Measurements from ENCODE around the gene PPP1R3F.

The PPP1R3F gene

GRCh38 chrX:49237060-49237459, 32.5 kb upstream of the PPP1R3F start:
- no peaks in the 10 kb centered on the region for H4K20me1 ChIP-seq (ENCODE audit: insufficient read depth)
- no peak overlapping the region for H3K4me2 ChIP-seq
- H3K27ac ChIP-seq, result no peak overlapping the region
- H3K4me3 ChIP-seq (IDR thresholded peaks at IDR 0.05; ENCODE audit: insufficient read depth, low read depth, low read length), result no peak overlapping the region
- TF ChIP-seq, protein P1, sequence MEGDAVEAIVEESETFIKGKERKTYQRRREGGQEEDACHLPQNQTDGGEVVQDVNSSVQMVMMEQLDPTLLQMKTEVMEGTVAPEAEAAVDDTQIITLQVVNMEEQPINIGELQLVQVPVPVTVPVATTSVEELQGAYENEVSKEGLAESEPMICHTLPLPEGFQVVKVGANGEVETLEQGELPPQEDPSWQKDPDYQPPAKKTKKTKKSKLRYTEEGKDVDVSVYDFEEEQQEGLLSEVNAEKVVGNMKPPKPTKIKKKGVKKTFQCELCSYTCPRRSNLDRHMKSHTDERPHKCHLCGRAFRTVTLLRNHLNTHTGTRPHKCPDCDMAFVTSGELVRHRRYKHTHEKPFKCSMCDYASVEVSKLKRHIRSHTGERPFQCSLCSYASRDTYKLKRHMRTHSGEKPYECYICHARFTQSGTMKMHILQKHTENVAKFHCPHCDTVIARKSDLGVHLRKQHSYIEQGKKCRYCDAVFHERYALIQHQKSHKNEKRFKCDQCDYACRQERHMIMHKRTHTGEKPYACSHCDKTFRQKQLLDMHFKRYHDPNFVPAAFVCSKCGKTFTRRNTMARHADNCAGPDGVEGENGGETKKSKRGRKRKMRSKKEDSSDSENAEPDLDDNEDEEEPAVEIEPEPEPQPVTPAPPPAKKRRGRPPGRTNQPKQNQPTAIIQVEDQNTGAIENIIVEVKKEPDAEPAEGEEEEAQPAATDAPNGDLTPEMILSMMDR (conservative IDR thresholded peaks at IDR 0.05; ENCODE audit: low read depth, low read length), result no peak
- H3K9ac ChIP-seq, result no peak overlapping the region
- H2AFZ ChIP-seq (ENCODE audit: low read depth), result no peak overlapping the region
- no peaks in the 10 kb centered on the region for H3K79me2 ChIP-seq (ENCODE audit: insufficient read depth, low read depth)
- peaks cover 5% of the 10 kb centered on the region for H3K4me1 ChIP-seq (ENCODE audit: low read depth, poor library complexity, severe bottlenecking)
- no peaks in the 10 kb centered on the region for H3K27me3 ChIP-seq (ENCODE audit: insufficient read depth, low read depth)
- H3K36me3 ChIP-seq (ENCODE audit: insufficient read depth), result no peaks in the 10 kb centered on the region

- H3K36me3 ChIP-seq (ENCODE audit: insufficient read depth), result no peaks in the 10 kb centered on the region
- H2AFZ ChIP-seq (ENCODE audit: low read depth), result no peak overlapping the region
- H3K27me3 ChIP-seq (ENCODE audit: insufficient read depth, low read depth), result no peaks in the 10 kb centered on the region
- H3K79me2 ChIP-seq (ENCODE audit: insufficient read depth, low read depth), result no peaks in the 10 kb centered on the region
- H3K9ac ChIP-seq, result no peak overlapping the region
- H3K27ac ChIP-seq, result no peak overlapping the region
- TF ChIP-seq, protein P1 (conservative IDR thresholded peaks at IDR 0.05; ENCODE audit: low read depth, low read length), result no peak
- peaks cover 5% of the 10 kb centered on the region for H3K4me1 ChIP-seq (ENCODE audit: low read depth, poor library complexity, severe bottlenecking)
- no peak overlapping the region for H3K4me3 ChIP-seq (IDR thresholded peaks at IDR 0.05; ENCODE audit: insufficient read depth, low read depth, low read length)
- H4K20me1 ChIP-seq (ENCODE audit: insufficient read depth), result no peaks in the 10 kb centered on the region
- no peak overlapping the region for H3K4me2 ChIP-seq
Measured at GRCh38 chrX:49238735-49239134, 30.9 kb upstream of the PPP1R3F start.

GRCh38 chrX:49242545-49243066, 27.0 kb upstream of the PPP1R3F start:
- TF ChIP-seq, protein P1 (conservative IDR thresholded peaks at IDR 0.05; ENCODE audit: low read depth, low read length), result no peak
- no peak overlapping the region for H3K27ac ChIP-seq
- no peaks in the 10 kb centered on the region for H4K20me1 ChIP-seq (ENCODE audit: insufficient read depth)
- H3K4me2 ChIP-seq, result no peak overlapping the region
- no peaks in the 10 kb centered on the region for H3K36me3 ChIP-seq (ENCODE audit: insufficient read depth)
- H3K4me1 ChIP-seq (ENCODE audit: low read depth, poor library complexity, severe bottlenecking), result no peaks in the 10 kb centered on the region
- no peak overlapping the region for H2AFZ ChIP-seq (ENCODE audit: low read depth)
- no peaks in the 10 kb centered on the region for H3K27me3 ChIP-seq (ENCODE audit: insufficient read depth, low read depth)
- no peak overlapping the region for H3K9ac ChIP-seq
- H3K4me3 ChIP-seq (IDR thresholded peaks at IDR 0.05; ENCODE audit: insufficient read depth, low read depth, low read length), result no peak overlapping the region
- no peaks in the 10 kb centered on the region for H3K79me2 ChIP-seq (ENCODE audit: insufficient read depth, low read depth)

GRCh38 chrX:49243166-49243565, 26.4 kb upstream of the PPP1R3F start:
- Histone ChIP-seq H2AFZ (ENCODE audit: low read depth) (no peak overlapping the region), H3K4me3 (IDR thresholded peaks at IDR 0.05; ENCODE audit: insufficient read depth, low read depth, low read length) (no peak overlapping the region), H3K4me1 (ENCODE audit: low read depth, poor library complexity, severe bottlenecking) (no peaks in the 10 kb centered on the region), H3K4me2 (no peak overlapping the region), H3K9ac (no peak overlapping the region), H3K27ac (no peak overlapping the region), H3K36me3 (ENCODE audit: insufficient read depth) (no peaks in the 10 kb centered on the region), H4K20me1 (ENCODE audit: insufficient read depth) (no peaks in the 10 kb centered on the region), H3K79me2 (ENCODE audit: insufficient read depth, low read depth) (no peaks in the 10 kb centered on the region), H3K27me3 (ENCODE audit: insufficient read depth, low read depth) (no peaks in the 10 kb centered on the region)
- TF ChIP-seq, protein P1 (conservative IDR thresholded peaks at IDR 0.05; ENCODE audit: low read depth, low read length), result no peak

All from KMS-11 (cell line).